GM12878 (cell line): ENCODE results near the gene STARD5. TPM values are rescaled to one million over a fixed set of nuclear protein-coding genes. Genes with fewer than 3 reads are reported as not detected.

Experiments
- CBFB ChIP-seq: IDR thresholded peaks from 2 replicates; pipeline ENCODE4 v1.6.1; 2016; ENCODE audit warnings: antibody characterized with exemption, low read depth
- CHD4 ChIP-seq: fragments of 200-600 bp; sonication (generic); IDR thresholded peaks from 2 replicates; pipeline ENCODE4 v1.6.1; 2016; ENCODE audit warnings: mild to moderate bottlenecking
- CTCF ChIP-seq, 3 experiments: IDR thresholded peaks in 2 of 3; conservative IDR thresholded peaks in 1 of 3; 2 replicates each; pipeline ENCODE4 v1.5.1; 2011; ENCODE audit warnings: low read depth in 3 of 3, low read length in 3 of 3, mild to moderate bottlenecking in 3 of 3, control low read depth in 2 of 3, moderate library complexity in 2 of 3, inconsistent platforms in 1 of 3, mixed read lengths in 1 of 3; ENCODE audit not compliant: control insufficient read depth in 2 of 3, insufficient read depth in 1 of 3; ENCODE audit errors: extremely low read depth in 1 of 3
- CUX1 ChIP-seq: IDR thresholded peaks from 2 replicates; pipeline ENCODE4 v1.6.1; 2012; ENCODE audit warnings: improper control_type of control experiment, low read depth, low read length; ENCODE audit not compliant: insufficient replicate concordance
- IRF4 ChIP-seq: IDR thresholded peaks from 2 replicates; pipeline ENCODE4 v1.6.1; 2011; ENCODE audit warnings: low read depth, low read length
- NBN ChIP-seq: fragments of 450-650 bp; IDR thresholded peaks from 2 replicates; pipeline ENCODE4 v1.6.1; 2016
- SREBF1 ChIP-seq: IDR thresholded peaks from 2 replicates; pipeline ENCODE4 v1.6.1; 2012; ENCODE audit warnings: mild to moderate bottlenecking, low read length
- TCF3 ChIP-seq: IDR thresholded peaks from 2 replicates; pipeline ENCODE4 v1.6.1; 2012; ENCODE audit warnings: low read depth, mild to moderate bottlenecking, low read length, borderline replicate concordance; ENCODE audit not compliant: insufficient read depth
- ZNF384 ChIP-seq: IDR thresholded peaks from 2 replicates; pipeline ENCODE4 v1.6.1; 2012; ENCODE audit warnings: low read depth, mild to moderate bottlenecking, low read length, improper control_type of control experiment, borderline replicate concordance
- ZSCAN29 ChIP-seq: fragments of 450-650 bp; IDR thresholded peaks from 2 replicates; pipeline ENCODE4 v1.6.1; 2017; ENCODE audit warnings: mild to moderate bottlenecking, moderate library complexity
- polyA plus RNA-seq, 11 experiments: library from polyadenylated mRNA; depleted of rRNA in 4 of 11; unstranded in 6 of 11; stranded (reverse) in 5 of 11; fragments of >200 nt; fragmentation: Nextera tagmentation in 4 of 11; fragmentation: Illumina TruSeq in 1 of 11; extraction: Ambion mirVana in 4 of 11; extraction: Trizol in 1 of 11; gene quantifications; 1 replicate in 1 of 11; 2 replicates in 10 of 11; pipeline versions ENCODE4 v1.2.1 to v1.2.3, GENCODE V29; 2011 to 2016; ENCODE audit warnings: inconsistent platforms in 2 of 11, missing spikeins in 2 of 11, low read depth in 1 of 11
- total RNA-seq, 4 experiments: library from RNA; depleted of rRNA in 3 of 4; stranded (reverse); fragments of >200 nt in 3 of 4; fragmentation: Illumina TruSeq in 1 of 4; extraction: Trizol in 1 of 4; gene quantifications; 2 replicates each; pipeline versions ENCODE4 v1.2.1 to v1.2.3, GENCODE V29; 2013 to 2021

The STARD5 gene
- total and polyA plus RNA-seq, 10 of the 15 experiments (the other 5 are each of a cell fraction or from before 2014, with no cell fraction given) = 2.3 to 9.4 (median 4.7) TPM

GRCh38 chr15:81271761-81272644 is 51.9 kb downstream of the STARD5 start (continued):
- TF ChIP-seq CUX1 = no peak
- no peak for TF ChIP-seq ZNF384
- TF ChIP-seq IRF4 = no peak
- no peak for TF ChIP-seq CBFB
- TF ChIP-seq CHD4 = no peak
- TF ChIP-seq NBN = no peak
- TF ChIP-seq ZSCAN29 = no peak
- TF ChIP-seq TCF3 = no peak
- no peak for TF ChIP-seq CTCF (IDR thresholded peaks at IDR 0.05 in 2 of 3, conservative IDR thresholded peaks at IDR 0.05 in 1 of 3; ENCODE audit: control insufficient read depth in 2 of 3, extremely low read depth in 1 of 3, insufficient read depth in 1 of 3, low read depth in 3 of 3, low read length in 3 of 3)
- TF ChIP-seq SREBF1 = no peak
